HepG2 (cell line): ENCODE results near the gene GNG3. TPM values are rescaled to one million over a fixed set of nuclear protein-coding genes. Genes with fewer than 3 reads are reported as not detected.

Experiments used
- E2F2 ChIP-seq: sonication (generic); formaldehyde crosslinking; IDR thresholded peaks from 2 replicates; pipeline ENCODE4 v1.4.0; 2020; ENCODE audit warnings: missing genetic modification reagents, borderline replicate concordance
- GABPB1 ChIP-seq: IDR thresholded peaks from 2 replicates; pipeline ENCODE4 v1.6.1; 2016; ENCODE audit warnings: mild to moderate bottlenecking, missing genetic modification reagents, moderate library complexity, missing compliant biosample characterization
- HNF1B ChIP-seq: sonication (generic); formaldehyde crosslinking; IDR thresholded peaks from 2 replicates; pipeline ENCODE4 v1.5.1; 2020; ENCODE audit warnings: mild to moderate bottlenecking, moderate library complexity, missing genetic modification reagents
- NCOR1 ChIP-seq: fragments of 200-600 bp; sonication (generic); IDR thresholded peaks from 2 replicates; pipeline ENCODE4 v1.7.0; 2017; ENCODE audit warnings: antibody characterized with exemption, low read length, borderline replicate concordance
- NFYB ChIP-seq: sonication (generic); formaldehyde crosslinking; IDR thresholded peaks from 2 replicates; pipeline ENCODE4 v1.4.0; 2020; ENCODE audit warnings: missing genetic modification reagents
- RFX1 ChIP-seq: fragments of 450-650 bp; IDR thresholded peaks from 2 replicates; pipeline ENCODE4 v1.6.1; 2017
- SRSF1 ChIP-seq: fragments of 200-400 bp; formaldehyde crosslinking; optimal IDR thresholded peaks from 2 replicates; pipeline ENCODE3; 2017; ENCODE audit warnings: mild to moderate bottlenecking, low read depth, low read length, moderate library complexity
- TEAD3 ChIP-seq: optimal IDR thresholded peaks from 2 replicates; pipeline ENCODE3; 2016; ENCODE audit warnings: borderline replicate concordance
- ZBTB1 ChIP-seq: sonication (generic); formaldehyde crosslinking; IDR thresholded peaks from 2 replicates; pipeline ENCODE4 v1.4.0; 2020; ENCODE audit warnings: missing genetic modification reagents, borderline replicate concordance
- ZBTB39 ChIP-seq: sonication (generic); formaldehyde crosslinking; IDR thresholded peaks from 2 replicates; pipeline ENCODE4 v1.5.0; 2020; ENCODE audit warnings: missing genetic modification reagents
- ZNF431 ChIP-seq: sonication (generic); formaldehyde crosslinking; IDR thresholded peaks from 2 replicates; pipeline ENCODE4 v1.9.0; 2022; ENCODE audit warnings: missing genetic modification reagents, low read depth, mild to moderate bottlenecking, borderline replicate concordance
- ZNF616 ChIP-seq: sonication (generic); formaldehyde crosslinking; IDR thresholded peaks from 2 replicates; pipeline ENCODE4 v1.5.0; 2020; ENCODE audit warnings: low read depth, mild to moderate bottlenecking, missing genetic modification reagents
- ZNF646 ChIP-seq: sonication (generic); formaldehyde crosslinking; IDR thresholded peaks from 2 replicates; pipeline ENCODE4 v1.9.0; 2021; ENCODE audit warnings: mild to moderate bottlenecking, missing genetic modification reagents
- ZNF777 ChIP-seq: sonication (generic); formaldehyde crosslinking; IDR thresholded peaks from 2 replicates; pipeline ENCODE4 v1.4.0; 2020; ENCODE audit warnings: missing genetic modification reagents
- ZNF781 ChIP-seq: sonication (generic); formaldehyde crosslinking; IDR thresholded peaks from 2 replicates; pipeline ENCODE4 v1.5.1; 2020; ENCODE audit warnings: borderline replicate concordance, mild to moderate bottlenecking, missing genetic modification reagents; ENCODE audit errors: not compliant biosample characterization
- polyA plus RNA-seq, 8 experiments: library from polyadenylated mRNA; depleted of rRNA in 3 of 8; stranded (reverse) in 7 of 8; unstranded in 1 of 8; fragments of >200 nt; fragmentation: Illumina TruSeq in 4 of 8; extraction: Trizol in 4 of 8; gene quantifications; 2 replicates each; pipeline versions ENCODE4 v1.2.1 to v1.2.3, GENCODE V29; 2011 to 2016; ENCODE audit warnings: low read depth in 4 of 8, missing spikeins in 1 of 8, mixed read lengths in 1 of 8; ENCODE audit not compliant: insufficient read depth in 1 of 8
- total RNA-seq, 5 experiments: library from RNA; depleted of rRNA; stranded (reverse); fragments of >200 nt; fragmentation: Illumina TruSeq; extraction: Trizol; gene quantifications; 2 replicates each; pipeline ENCODE4 v1.2.3, GENCODE V29; 2016; ENCODE audit warnings: low read depth in 1 of 5

GNG3 gene
- total and polyA plus RNA-seq, 2 of the 13 experiments (the other 11 are each of a cell fraction or from before 2014, with no cell fraction given), result not detected

- TF ChIP-seq HNF1B (CRISPR knock-in tag) (peak; percentile 85), GABPB1 (peak; percentile 91), ZNF431 (CRISPR knock-in tag) (peak; percentile 95), ZNF646 (CRISPR knock-in tag) (no peak), E2F2 (CRISPR knock-in tag) (peak; percentile 59; the same call in 1 of the 2 replicates), ZNF777 (CRISPR knock-in tag) (peak; percentile 60; the same call in 1 of the 2 replicates), NFYB (CRISPR knock-in tag) (no peak; the same call in 1 of the 2 replicates), SRSF1 (no peak), RFX1 (no peak), NCOR1 (no peak), ZBTB39 (no peak; the same call in 1 of the 2 replicates), TEAD3 (CRISPR knock-in tag) (no peak), ZBTB1 (peak; percentile 37; the same call in 1 of the 2 replicates), ZNF781 (peak; percentile 66), ZNF616 (CRISPR knock-in tag) (peak; percentile 95)
Observed at GRCh38 chr11:62727165-62727871, 19.8 kb downstream of the GNG3 start, which contains the start of gene HNRNPUL2 (continued).
